Measurements from ENCODE around the gene CHCHD6.

DNA sequence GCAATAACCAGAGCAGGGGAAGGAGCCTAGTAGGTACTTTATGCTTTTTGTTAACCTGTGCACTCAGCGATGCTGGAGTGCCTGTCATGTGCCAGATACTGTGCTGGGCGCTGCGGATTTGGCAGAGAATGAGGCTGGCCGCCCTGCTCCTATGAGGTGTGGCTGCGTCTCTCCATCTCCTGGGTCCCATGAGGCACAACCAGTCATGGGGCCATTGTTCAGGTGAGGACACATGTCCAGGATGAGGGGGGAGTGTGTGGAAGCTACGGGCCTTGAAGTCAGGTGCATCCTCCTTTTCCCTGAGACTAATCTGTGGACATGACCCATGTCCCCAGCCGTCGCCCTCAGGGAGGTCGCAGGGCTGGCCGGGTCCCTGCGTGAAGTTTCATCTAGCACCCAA, 48.2 kb upstream of the CHCHD6 start:
- TF ChIP-seq, protein P1, sequence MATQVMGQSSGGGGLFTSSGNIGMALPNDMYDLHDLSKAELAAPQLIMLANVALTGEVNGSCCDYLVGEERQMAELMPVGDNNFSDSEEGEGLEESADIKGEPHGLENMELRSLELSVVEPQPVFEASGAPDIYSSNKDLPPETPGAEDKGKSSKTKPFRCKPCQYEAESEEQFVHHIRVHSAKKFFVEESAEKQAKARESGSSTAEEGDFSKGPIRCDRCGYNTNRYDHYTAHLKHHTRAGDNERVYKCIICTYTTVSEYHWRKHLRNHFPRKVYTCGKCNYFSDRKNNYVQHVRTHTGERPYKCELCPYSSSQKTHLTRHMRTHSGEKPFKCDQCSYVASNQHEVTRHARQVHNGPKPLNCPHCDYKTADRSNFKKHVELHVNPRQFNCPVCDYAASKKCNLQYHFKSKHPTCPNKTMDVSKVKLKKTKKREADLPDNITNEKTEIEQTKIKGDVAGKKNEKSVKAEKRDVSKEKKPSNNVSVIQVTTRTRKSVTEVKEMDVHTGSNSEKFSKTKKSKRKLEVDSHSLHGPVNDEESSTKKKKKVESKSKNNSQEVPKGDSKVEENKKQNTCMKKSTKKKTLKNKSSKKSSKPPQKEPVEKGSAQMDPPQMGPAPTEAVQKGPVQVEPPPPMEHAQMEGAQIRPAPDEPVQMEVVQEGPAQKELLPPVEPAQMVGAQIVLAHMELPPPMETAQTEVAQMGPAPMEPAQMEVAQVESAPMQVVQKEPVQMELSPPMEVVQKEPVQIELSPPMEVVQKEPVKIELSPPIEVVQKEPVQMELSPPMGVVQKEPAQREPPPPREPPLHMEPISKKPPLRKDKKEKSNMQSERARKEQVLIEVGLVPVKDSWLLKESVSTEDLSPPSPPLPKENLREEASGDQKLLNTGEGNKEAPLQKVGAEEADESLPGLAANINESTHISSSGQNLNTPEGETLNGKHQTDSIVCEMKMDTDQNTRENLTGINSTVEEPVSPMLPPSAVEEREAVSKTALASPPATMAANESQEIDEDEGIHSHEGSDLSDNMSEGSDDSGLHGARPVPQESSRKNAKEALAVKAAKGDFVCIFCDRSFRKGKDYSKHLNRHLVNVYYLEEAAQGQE (IDR thresholded peaks at IDR 0.05; ENCODE audit: insufficient read depth in 1 of 2, low read depth in 2 of 2, low read length in 2 of 2): no peak
- no peak for TF ChIP-seq POLR2AphosphoS5 (IDR thresholded peaks at IDR 0.05; ENCODE audit: low read depth, low read length)
